Measurements from ENCODE around the gene MIEN1.
"Not testable (repeated sequence)": the region's sequence is repeated elsewhere in the genome, so short reads cannot be mapped to it uniquely, and the experiment has no call there.

MIEN1 gene, protein sequence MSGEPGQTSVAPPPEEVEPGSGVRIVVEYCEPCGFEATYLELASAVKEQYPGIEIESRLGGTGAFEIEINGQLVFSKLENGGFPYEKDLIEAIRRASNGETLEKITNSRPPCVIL
- 16.9 to 21.1 reads per million in 2 donors for total RNA-seq

GRCh38 chr17:39730095-39730921 lies at the start of gene MIEN1:
TSS of gene MIEN1 (minus strand) at chr17:39730532. CDS start at chr17:39730495, 37 bp downstream.
- peak; percentile 89 for DNase-seq

GRCh38 chr17:39777534-39778365 lies 47.4 kb upstream of the MIEN1 start:
- DNase-seq = no peak

- no peak for DNase-seq
Observed at GRCh38 chr17:39776252-39776651, 45.9 kb upstream of the MIEN1 start.

DNA sequence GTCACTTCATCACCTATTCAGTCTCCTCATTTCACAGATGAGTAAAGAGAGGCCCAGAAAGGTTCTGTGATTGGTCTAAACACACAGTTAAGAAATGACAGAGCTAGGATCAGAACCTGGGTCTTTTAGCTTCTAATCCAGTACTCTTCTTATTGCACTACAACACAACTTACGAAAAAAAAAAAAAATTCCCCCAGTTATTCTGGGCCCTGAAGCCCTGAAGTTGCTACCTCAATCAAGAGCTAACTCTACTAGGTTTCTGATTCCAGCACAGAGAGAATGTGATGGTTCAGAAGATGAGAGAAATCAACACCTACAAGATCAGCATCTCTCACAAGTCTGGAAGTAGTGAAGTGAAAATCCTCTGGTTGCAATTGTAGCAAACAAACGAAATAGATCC lies 44.7 kb upstream of the MIEN1 start:
- no peak for DNase-seq

GRCh38 chr17:39774047-39774446 lies 43.7 kb upstream of the MIEN1 start:
- no peak for DNase-seq

DNA sequence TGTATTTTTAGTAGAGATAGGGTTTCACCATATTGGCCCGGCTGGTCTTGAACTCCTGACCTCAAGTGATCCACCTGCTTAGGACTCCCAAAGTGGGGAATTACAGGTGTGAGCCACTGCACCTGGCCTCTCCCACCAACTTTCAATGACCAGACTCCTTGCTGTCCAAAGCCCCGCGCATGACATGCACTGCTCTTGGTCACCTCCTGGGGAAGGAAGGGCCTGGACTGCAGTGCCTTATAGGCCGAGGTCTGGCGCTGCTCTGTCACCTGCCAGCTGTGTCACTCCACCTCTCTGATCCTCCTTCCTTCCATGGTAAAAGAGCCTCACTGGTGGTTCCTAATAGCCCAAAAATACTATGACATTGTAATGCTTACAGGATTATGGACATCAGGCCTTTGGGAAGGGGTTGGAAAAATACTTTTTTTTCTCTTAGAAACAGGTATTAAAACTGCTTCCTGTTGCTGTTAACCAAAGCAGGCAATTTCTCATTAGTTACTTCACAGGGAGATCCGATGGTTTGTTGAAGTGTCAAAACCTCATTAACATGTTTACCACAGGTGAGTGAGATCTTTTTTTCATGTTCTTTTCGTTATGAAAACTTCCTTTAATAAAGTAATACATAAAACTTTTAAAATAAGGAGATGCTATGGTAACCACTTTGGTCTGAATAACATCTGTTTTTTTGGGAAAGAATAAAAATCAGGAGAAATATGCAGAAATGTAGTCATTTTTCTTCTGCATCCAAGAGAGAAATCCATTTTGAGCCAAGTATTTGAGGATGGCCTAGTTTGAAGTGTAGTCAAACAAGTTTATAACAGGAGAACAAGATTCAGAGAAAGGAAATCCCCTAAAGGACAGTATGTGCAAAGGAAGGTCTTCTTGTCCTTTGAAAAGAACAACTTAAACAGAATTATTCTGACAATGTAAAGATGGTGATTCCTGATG lies 42.9 kb upstream of the MIEN1 start:
- no peak for DNase-seq

GRCh38 chr17:39772415-39772814 lies 42.1 kb upstream of the MIEN1 start:
- no peak for DNase-seq

GRCh38 chr17:39769974-39770587 lies 39.7 kb upstream of the MIEN1 start:
- no peak for DNase-seq

GRCh38 chr17:39767147-39767546 lies 36.8 kb upstream of the MIEN1 start:
- no peak for DNase-seq

GRCh38 chr17:39765766-39766165 lies 35.4 kb upstream of the MIEN1 start:
- no peak for DNase-seq

- DNase-seq = no peak
Observed at GRCh38 chr17:39765175-39765574, 34.8 kb upstream of the MIEN1 start.

- DNase-seq = not testable (repeated sequence)
Observed at GRCh38 chr17:39764171-39764570, 33.8 kb upstream of the MIEN1 start.

GRCh38 chr17:39763051-39763820 lies 32.9 kb upstream of the MIEN1 start:
- no peak for DNase-seq

DNA sequence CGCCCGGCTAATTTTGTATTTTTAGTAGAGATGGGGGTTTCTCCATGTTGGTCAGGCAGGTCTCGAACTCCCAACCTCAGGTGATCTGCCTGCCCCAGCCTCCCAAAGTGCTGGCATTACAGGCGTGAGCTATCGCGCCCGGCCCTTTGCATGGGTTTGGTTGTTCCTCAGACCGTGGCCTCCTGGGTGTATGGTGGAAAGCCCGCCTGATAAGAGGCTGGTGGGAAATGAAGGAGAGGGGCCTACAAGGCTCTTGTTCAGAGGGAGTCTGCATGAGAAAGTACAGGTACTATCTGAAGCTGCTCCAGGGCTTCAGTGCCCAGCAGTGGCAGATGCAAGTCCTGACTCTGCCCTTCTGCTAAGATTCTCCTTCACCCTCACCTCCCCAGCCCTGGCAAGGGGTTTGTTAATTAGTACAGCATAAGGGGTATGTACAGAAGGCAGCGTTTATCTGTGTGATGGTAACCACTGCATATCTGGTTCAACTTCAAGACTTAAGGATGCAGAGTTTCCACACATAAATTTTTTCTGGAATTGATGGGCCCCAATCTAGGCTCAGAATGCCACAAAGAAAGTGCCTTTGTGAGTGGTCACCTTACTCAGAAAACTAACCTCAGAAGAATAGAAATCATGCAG lies 31.6 kb upstream of the MIEN1 start:
- no peak for DNase-seq

DNA sequence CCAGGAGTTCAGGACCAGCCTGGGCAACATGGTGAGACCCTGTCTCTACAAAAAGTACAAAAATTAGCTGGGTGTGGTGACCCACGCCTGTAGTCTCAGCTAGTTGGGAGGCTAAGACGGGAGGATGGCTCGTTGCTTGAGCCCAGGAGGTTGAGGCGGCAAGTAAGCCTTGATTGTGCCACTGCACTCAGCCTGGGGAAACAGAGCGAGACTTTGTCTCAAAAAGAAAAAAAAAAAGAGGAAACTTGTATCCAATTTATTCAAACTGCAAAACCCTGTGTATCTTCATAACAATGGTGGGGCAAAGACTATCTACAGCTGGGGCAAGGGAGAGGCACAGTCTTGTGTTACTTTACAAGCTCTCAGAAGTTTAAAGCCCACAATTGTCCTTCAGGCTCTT lies 28.9 kb upstream of the MIEN1 start:
- no peak for DNase-seq

GRCh38 chr17:39757931-39758873 lies 27.9 kb upstream of the MIEN1 start:
- DNase-seq = no peak

GRCh38 chr17:39757176-39757662 lies 26.9 kb upstream of the MIEN1 start:
- DNase-seq = no peak

DNA sequence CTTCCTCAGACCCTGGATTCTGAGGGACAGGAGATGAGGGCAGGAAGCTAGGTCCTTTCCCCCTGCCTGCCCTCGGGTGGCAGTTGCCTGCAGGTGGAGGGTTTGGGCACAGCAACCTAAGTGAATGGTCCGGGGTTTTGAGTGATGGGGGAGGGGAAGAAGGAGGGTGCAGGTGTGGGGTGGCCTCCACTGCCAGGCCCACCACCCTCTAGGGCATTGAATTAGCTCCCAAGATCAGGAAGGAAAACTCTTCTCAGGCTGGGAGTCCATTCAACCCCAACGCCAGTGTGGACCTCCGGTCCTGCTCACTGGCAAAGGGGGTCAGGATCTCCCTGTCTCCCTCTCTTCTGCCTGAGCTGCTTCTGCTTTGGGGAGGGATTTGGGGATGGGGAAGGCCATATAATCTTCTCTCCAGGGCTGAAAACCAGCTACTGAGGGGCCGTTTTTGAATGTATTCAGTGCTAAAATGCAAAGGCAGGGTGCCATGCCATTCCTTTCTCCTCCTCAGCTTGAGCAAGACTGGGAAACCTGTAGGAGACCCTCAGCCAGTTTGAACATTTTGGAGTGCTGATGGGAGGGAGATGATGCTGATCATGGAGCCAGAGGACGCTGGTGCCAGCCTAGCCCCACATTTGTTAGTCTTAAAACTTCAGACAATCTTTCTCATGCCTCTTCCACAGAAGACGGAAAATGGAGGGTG lies 26.2 kb upstream of the MIEN1 start:
- no peak for DNase-seq

All from activated gamma-delta T cell (primary cell).